ENCODE results near the gene CFAP77.

Gene CFAP77

GRCh38 chr9:132447346-132447745 lies 37.3 kb downstream of the CFAP77 start:
- in situ Hi-C loops (cut with MboI; ENCODE audit: low sequenced_read_pairs) = no loop called here

- in situ Hi-C loops (cut with MboI; ENCODE audit: low sequenced_read_pairs) = no loop called here
Observed at GRCh38 chr9:132447902-132448301, 37.9 kb downstream of the CFAP77 start.

DNA sequence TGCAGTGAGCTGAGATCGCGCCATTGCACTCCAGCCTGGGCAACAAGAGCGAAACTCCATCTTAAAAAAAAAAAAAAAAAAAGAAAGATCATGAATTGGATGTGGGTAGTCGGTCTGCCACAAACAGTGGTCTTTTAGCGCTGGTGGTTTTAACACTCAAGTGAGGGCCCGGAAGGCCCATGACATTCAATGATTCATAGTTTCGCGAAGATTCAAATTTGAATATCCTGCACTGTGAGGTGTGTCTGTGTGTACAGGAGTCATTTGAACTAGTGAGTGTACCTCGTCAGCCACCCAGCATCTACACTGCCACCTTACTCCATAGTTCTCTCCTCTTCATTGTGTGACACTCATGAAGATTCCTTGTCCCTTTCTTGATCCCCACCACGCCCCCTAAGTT lies 41.3 kb downstream of the CFAP77 start:
- in situ Hi-C loops (cut with MboI; ENCODE audit: low sequenced_read_pairs) = no loop called here

GRCh38 chr9:132456241-132456640 lies 46.2 kb downstream of the CFAP77 start:
- in situ Hi-C loops (cut with MboI; ENCODE audit: low sequenced_read_pairs) = no loop called here

DNA sequence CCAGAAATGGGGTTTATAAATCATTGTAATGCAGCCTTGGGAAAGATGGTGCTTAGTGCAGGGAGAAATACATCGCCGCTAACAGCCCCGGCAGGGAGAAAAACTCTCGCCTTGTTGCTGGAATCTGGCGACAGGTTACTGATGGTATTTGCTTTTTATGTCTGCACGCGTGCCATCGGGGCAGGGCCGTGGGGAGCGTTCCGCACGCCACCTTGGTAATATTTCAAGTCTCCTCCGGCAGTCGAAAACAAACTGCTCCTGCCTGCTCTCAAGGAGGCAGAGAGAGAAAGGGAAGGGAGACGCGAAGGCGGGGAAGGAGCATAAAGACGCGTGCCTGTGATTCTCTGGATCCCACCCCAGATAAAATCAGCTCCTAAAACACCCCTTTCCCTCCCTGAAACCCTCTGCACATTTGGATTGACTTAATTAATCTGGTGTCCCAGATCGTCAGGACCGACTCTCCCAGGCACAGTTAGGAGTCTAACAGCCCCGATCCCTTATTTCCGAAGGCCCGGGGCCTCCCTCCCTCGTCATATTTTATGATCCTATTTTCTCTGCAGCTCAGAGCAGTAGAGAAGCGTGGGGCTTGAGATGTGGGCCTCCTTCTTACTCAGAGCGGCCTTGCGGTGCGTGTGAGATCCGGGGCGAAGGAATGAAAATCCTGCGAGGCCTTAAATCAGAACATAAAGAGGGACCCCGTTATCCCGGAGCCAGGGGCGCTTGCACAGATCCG lies 47.7 kb downstream of the CFAP77 start:
- in situ Hi-C loops (cut with MboI; ENCODE audit: low sequenced_read_pairs) = no loop called here

- in situ Hi-C loops (cut with MboI; ENCODE audit: low sequenced_read_pairs) = no loop called here
Observed at GRCh38 chr9:132458432-132458831, 48.4 kb downstream of the CFAP77 start.

DNA sequence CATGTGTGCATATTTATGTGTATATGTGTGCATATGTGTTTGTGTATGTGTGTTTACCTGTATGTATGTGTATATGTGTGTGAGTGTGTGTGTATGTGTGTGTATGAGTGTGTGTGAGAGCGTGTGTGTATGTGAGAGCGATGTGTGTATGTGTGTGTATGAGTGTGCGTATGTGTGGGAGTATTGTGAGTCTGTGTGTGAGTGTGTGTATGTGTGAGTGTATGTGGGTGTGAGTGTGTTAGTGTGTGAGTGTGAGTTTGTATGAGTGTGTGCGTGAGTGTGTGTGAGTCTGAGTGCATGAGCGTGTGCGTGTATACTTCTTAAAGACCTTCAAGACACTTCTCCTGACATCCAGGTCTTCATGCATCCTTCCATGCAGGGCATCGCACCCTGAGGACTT lies 49.6 kb downstream of the CFAP77 start:
- in situ Hi-C loops (cut with MboI; ENCODE audit: low sequenced_read_pairs) = no loop called here

- in situ Hi-C loops (cut with MboI; ENCODE audit: low sequenced_read_pairs) = no loop called here
Observed at GRCh38 chr9:132460240-132460639, 50.2 kb downstream of the CFAP77 start.

- in situ Hi-C loops (cut with MboI; ENCODE audit: low sequenced_read_pairs) = no loop called here
Observed at GRCh38 chr9:132461281-132461896, 51.4 kb downstream of the CFAP77 start.

- in situ Hi-C loops (cut with MboI; ENCODE audit: low sequenced_read_pairs) = no loop called here
Observed at GRCh38 chr9:132461971-132462370, 52.0 kb downstream of the CFAP77 start.

- in situ Hi-C loops (cut with MboI; ENCODE audit: low sequenced_read_pairs) = no loop called here
Observed at GRCh38 chr9:132464547-132464946, 54.5 kb downstream of the CFAP77 start.

GRCh38 chr9:132465131-132465635 lies 55.2 kb downstream of the CFAP77 start:
- in situ Hi-C loops (cut with MboI; ENCODE audit: low sequenced_read_pairs) = no loop called here

- in situ Hi-C loops (cut with MboI; ENCODE audit: low sequenced_read_pairs) = no loop called here
Observed at GRCh38 chr9:132472199-132472598, 62.2 kb downstream of the CFAP77 start.

- in situ Hi-C loops (cut with MboI; ENCODE audit: low sequenced_read_pairs) = no loop called here
Observed at GRCh38 chr9:132472599-132472998, 62.6 kb downstream of the CFAP77 start.

DNA sequence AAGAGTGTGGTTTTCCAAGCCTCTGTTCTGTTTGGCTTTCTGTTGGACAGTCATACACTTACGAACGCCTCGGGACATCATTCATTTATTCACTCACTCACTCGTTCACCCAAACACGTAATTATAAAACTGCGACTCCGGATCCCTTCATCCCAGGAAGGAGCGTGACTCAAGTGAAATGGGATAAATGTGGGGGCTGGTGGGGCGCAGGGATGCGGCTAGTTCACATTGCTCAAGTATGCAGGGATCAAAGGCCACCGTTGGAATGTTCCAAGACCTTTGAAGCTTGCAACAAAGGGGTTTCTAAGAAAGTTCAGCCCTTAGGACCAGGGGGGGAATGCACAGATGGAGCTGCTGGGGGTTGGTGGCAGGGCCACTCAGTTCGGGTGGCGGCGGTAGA lies 64.2 kb downstream of the CFAP77 start:
- in situ Hi-C loops (cut with MboI; ENCODE audit: low sequenced_read_pairs) = no loop called here

GRCh38 chr9:132478353-132479050 lies 68.5 kb downstream of the CFAP77 start:
- in situ Hi-C loops (cut with MboI; ENCODE audit: low sequenced_read_pairs) = no loop called here

- in situ Hi-C loops (cut with MboI; ENCODE audit: low sequenced_read_pairs) = no loop called here
Observed at GRCh38 chr9:132479733-132480132, 69.7 kb downstream of the CFAP77 start.

DNA sequence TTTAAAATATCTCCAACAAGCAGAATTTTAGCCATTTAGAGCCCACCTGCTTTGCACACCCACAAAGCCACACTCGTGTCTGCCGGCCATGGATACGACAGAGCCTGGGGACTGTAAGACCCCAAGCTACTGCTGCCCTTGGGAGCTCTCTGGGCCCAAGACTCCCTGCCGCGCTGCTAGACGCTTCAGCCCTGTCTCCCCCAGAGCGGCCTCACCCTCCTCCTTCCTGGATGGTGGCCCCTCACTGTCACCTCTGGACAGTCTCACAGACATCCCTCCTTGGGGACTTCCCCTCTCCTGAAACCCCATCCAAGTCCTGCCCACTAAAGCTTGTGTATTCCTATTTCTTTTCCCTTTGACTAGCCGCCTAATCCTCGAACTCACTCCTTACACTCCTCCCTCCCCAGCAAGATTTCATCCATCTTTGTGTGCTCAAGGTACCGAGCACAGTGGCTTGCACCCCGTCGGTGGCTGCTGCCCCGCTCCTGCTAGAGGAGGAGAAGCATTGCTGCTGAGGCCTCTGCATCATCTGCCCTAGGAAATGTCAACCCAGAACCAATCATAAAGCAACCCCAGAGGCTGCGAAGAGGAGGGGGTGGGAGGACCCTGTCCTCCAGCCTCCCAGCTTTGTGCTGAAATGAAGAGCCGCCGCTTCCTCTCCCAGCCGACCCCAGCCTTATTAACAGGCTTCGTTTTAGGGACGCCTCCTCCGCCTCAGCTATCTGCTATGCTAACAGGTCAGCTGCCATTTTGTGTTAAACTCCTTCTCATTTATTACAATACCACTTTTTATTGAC lies 71.2 kb downstream of the CFAP77 start:
- in situ Hi-C loops (cut with MboI; ENCODE audit: low sequenced_read_pairs) = no loop called here

- in situ Hi-C loops (cut with MboI; ENCODE audit: low sequenced_read_pairs) = no loop called here
Observed at GRCh38 chr9:132482196-132482813, 72.3 kb downstream of the CFAP77 start.

GRCh38 chr9:132485393-132485792 lies 75.4 kb downstream of the CFAP77 start:
- in situ Hi-C loops (cut with MboI; ENCODE audit: low sequenced_read_pairs) = no loop called here

Data from HL-60/S4 treated with retinoic acid at 250 ng/mL for 4 days and 3 days (cell line).